AG04450 (cell line): Measurements from ENCODE around the gene SLC6A9. TPM values are rescaled to one million over a fixed set of nuclear protein-coding genes. Genes with fewer than 3 reads are reported as not detected.

ENCODE experiments used
- CTCF ChIA-PET: fragments of 300-600, 350-600 bp; formaldehyde crosslinking; extraction: SDS; loops from one replicate; lab custom pipeline; 2022; ENCODE audit warnings: antibody characterized with exemption, inconsistent platforms; lab: Charles Lee
- POLR2A ChIA-PET: fragments of 350-600 bp; formaldehyde crosslinking; extraction: SDS; loops from one replicate; lab custom pipeline; 2021; ENCODE audit warnings: antibody characterized with exemption, inconsistent platforms; lab: Yijun Ruan, JAX
- DNase-seq: peaks from one replicate; pipeline ENCODE4 v3.0.0-alpha.2; 2011; ENCODE audit warnings: low read depth, low spot score
- H3K27ac ChIP-seq: one replicate; pipeline ENCODE4 v1.5.1; 2012; ENCODE audit warnings: low read depth, low read length, control low read depth
- H3K27me3 ChIP-seq: one replicate; pipeline ENCODE4 v1.6.0; 2012; ENCODE audit warnings: low read length; ENCODE audit not compliant: control insufficient read depth, insufficient read depth
- H3K4me3 ChIP-seq: 2 replicates; pipeline ENCODE4 v1.5.1; 2011; ENCODE audit warnings: mild to moderate bottlenecking, low read depth, low read length, control low read depth
- H3K9me3 ChIP-seq: 2 replicates; pipeline ENCODE4 v1.5.1; 2012; ENCODE audit warnings: low read length; ENCODE audit not compliant: control insufficient read depth, insufficient read depth
- polyA plus RNA-seq: library from polyadenylated mRNA; depleted of rRNA; stranded (reverse); fragments of >200 nt; gene quantifications from 2 replicates; pipeline ENCODE4 v1.2.3, GENCODE V29; 2011
- TF ChIP-seq, protein P1 (sequence below): IDR thresholded peaks from 2 replicates; pipeline ENCODE4 v1.5.1; 2011; ENCODE audit warnings: low read depth, low read length, control low read depth, inconsistent platforms

The SLC6A9 gene
- polyA plus RNA-seq, 1 experiment, result 16.3 TPM

DNA sequence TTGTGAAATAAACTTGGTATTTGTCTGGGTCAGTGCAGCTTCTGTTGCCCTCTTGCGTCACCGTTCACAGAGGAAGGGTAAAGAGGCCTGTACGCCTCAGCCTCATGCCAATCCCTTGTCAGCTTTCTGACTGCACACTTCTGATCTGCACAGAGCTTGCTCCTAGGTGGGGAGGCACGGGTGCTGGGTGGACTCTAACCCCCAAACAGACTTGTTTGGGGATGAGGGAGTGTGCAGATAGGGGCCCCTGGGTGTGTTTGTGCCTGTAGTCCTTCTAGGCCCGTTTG, 53.1 kb downstream of the SLC6A9 start:
- Histone ChIP-seq H3K27ac (no peak overlapping the region), H3K4me3 (peak overlapping the region; percentile 74), H3K9me3 (no peaks in the 10 kb centered on the region; the same call in 1 of the 2 replicates), H3K27me3 (no peaks in the 10 kb centered on the region)
- TF ChIP-seq, protein P1, sequence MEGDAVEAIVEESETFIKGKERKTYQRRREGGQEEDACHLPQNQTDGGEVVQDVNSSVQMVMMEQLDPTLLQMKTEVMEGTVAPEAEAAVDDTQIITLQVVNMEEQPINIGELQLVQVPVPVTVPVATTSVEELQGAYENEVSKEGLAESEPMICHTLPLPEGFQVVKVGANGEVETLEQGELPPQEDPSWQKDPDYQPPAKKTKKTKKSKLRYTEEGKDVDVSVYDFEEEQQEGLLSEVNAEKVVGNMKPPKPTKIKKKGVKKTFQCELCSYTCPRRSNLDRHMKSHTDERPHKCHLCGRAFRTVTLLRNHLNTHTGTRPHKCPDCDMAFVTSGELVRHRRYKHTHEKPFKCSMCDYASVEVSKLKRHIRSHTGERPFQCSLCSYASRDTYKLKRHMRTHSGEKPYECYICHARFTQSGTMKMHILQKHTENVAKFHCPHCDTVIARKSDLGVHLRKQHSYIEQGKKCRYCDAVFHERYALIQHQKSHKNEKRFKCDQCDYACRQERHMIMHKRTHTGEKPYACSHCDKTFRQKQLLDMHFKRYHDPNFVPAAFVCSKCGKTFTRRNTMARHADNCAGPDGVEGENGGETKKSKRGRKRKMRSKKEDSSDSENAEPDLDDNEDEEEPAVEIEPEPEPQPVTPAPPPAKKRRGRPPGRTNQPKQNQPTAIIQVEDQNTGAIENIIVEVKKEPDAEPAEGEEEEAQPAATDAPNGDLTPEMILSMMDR, result no peak
- ChIA-PET POLR2A (no interaction called here), CTCF (interaction anchor here (0.6 to 1.8 kb wide), 2 partner anchors 37 to 44 kb away, joined by 3 to 5 read pairs; no protein-coding TSS in a partner anchor)
- no peak for DNase-seq

- Histone ChIP-seq H3K4me3 (no peak overlapping the region), H3K27ac (no peak overlapping the region), H3K27me3 (no peaks in the 10 kb centered on the region), H3K9me3 (no peaks in the 10 kb centered on the region; the same call in 1 of the 2 replicates)
- DNase-seq, result no peak
- ChIA-PET CTCF (interaction anchor here (0.6 to 1.8 kb wide), 2 partner anchors 37 to 43 kb away, joined by 3 to 5 read pairs; no protein-coding TSS in a partner anchor), POLR2A (interaction anchor here (0.8 kb wide), 1 partner anchor 212 kb away, joined by 4 read pairs; no protein-coding TSS in a partner anchor)
- TF ChIP-seq, protein P1, result no peak
These were observed 53.6 kb downstream of the SLC6A9 start for GRCh38 chr1:43977376-43978263.

DNA sequence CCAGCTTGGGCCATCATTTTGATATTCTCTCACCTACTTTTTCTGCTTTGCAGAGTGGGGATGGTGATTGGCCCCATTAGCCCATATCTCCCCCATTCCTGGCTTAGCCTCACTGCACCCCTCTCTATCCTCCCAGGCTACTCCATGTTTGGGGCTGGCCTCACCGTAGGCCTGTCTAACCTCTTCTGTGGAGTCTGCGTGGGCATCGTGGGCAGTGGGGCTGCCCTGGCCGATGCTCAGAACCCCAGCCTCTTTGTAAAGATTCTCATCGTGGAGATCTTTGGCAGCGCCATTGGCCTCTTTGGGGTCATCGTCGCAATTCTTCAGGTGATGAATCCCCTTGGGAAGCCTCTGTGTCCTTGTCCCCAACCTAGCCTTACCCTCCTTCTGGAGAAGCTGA, 54.4 kb downstream of the SLC6A9 start:
- DNase-seq, result no peak
- H3K9me3 ChIP-seq, result no peaks in the 10 kb centered on the region; the same call in 1 of the 2 replicates
- POLR2A ChIA-PET, result interaction anchor here (0.8 kb wide), 1 partner anchor 211 kb away, joined by 4 read pairs; no protein-coding TSS in a partner anchor
- H3K27me3 ChIP-seq, result no peaks in the 10 kb centered on the region
- CTCF ChIA-PET, result interaction anchor here (1.8 kb wide), 1 partner anchor 42 kb away, joined by 5 read pairs; no protein-coding TSS in a partner anchor
- TF ChIP-seq, protein P1, result no peak
- no peak overlapping the region for H3K27ac ChIP-seq
- no peak overlapping the region for H3K4me3 ChIP-seq

DNA sequence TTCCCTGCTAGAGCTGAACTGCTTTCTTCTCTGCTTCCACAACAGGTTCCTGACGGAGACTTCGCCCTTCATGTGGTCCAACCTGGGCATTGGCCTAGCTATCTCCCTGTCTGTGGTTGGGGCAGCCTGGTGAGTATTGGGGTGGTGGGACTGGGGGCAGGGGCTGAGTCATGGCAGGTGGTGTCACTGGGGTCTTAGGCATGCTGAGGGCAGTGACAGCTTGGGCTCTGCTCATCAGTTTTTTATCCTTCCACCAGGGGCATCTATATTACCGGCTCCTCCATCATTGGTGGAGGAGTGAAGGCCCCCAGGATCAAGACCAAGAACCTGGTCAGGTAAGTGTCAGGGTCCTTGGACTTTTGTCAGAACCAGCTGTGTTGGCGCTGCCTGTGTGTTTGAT, 55.2 kb downstream of the SLC6A9 start:
- no peaks in the 10 kb centered on the region; the same call in 1 of the 2 replicates for H3K9me3 ChIP-seq
- no peak for DNase-seq
- POLR2A ChIA-PET, result interaction anchor here (0.6 to 2.1 kb wide), 2 partner anchors 29 to 71 kb away, joined by 3 to 5 read pairs; partner anchors contain the start of gene IPO13
- H3K27ac ChIP-seq, result no peak overlapping the region
- CTCF ChIA-PET, result interaction anchor here (1.7 kb wide), 2 partner anchors 71 to 212 kb away, joined by 5 to 6 read pairs; no protein-coding TSS in a partner anchor
- H3K4me3 ChIP-seq, result peak overlapping the region; percentile 86
- H3K27me3 ChIP-seq, result no peaks in the 10 kb centered on the region
- TF ChIP-seq, protein P1, result no peak
